HepG2 (cell line): Measurements from ENCODE around the gene TFPI. TPM values are rescaled to one million over a fixed set of nuclear protein-coding genes. Genes with fewer than 3 reads are reported as not detected.
A peak's percentile ranks its signal among the peaks of the same experiment; 100 is the strongest.

ENCODE experiments used
- ATRX ChIP-seq: sonication (generic); formaldehyde crosslinking; IDR thresholded peaks from 2 replicates; pipeline ENCODE4 v1.4.0; 2020; ENCODE audit warnings: missing genetic modification reagents, borderline replicate concordance
- BHLHE40 ChIP-seq: IDR thresholded peaks from 2 replicates; pipeline ENCODE4 v1.6.1; 2011; ENCODE audit warnings: low read length, improper control_type of control experiment
- FOXO4 ChIP-seq: sonication (generic); formaldehyde crosslinking; conservative IDR thresholded peaks from 2 replicates; pipeline ENCODE4 v1.8.1; 2023; ENCODE audit warnings: missing genetic modification reagents
- NCOA1 ChIP-seq: sonication (generic); formaldehyde crosslinking; IDR thresholded peaks from 2 replicates; pipeline ENCODE4 v1.9.0; 2021; ENCODE audit warnings: missing genetic modification reagents
- NFE2L2 ChIP-seq: fragments of 150-350 bp; IDR thresholded peaks from 2 replicates; pipeline ENCODE4 v1.6.1; 2014; ENCODE audit warnings: low read length
- NFIB ChIP-seq: sonication (generic); formaldehyde crosslinking; IDR thresholded peaks from 2 replicates; pipeline ENCODE4 v1.9.0; 2021; ENCODE audit warnings: missing genetic modification reagents, mild to moderate bottlenecking, borderline replicate concordance
- PAXIP1 ChIP-seq: sonication (generic); formaldehyde crosslinking; conservative IDR thresholded peaks from 2 replicates; pipeline ENCODE4 v1.4.0; 2020; ENCODE audit warnings: mild to moderate bottlenecking, missing genetic modification reagents, moderate library complexity
- RAD21 ChIP-seq: fragments of 450-650 bp; formaldehyde crosslinking; IDR thresholded peaks from 2 replicates; pipeline ENCODE4 v1.5.0; 2020; ENCODE audit warnings: mild to moderate bottlenecking
- SOX5 ChIP-seq: IDR thresholded peaks from 2 replicates; pipeline ENCODE4 v1.6.1; 2016; ENCODE audit warnings: borderline replicate concordance
- ZBTB3 ChIP-seq: sonication (generic); formaldehyde crosslinking; IDR thresholded peaks from 2 replicates; pipeline ENCODE4 v1.4.0; 2020; ENCODE audit warnings: low read depth, mild to moderate bottlenecking, moderate library complexity, missing genetic modification reagents, borderline replicate concordance
- ZNF207 ChIP-seq: fragments of 450-650 bp; IDR thresholded peaks from 2 replicates; pipeline ENCODE4 v1.6.1; 2016; ENCODE audit warnings: antibody characterized with exemption, borderline replicate concordance
- ZNF331 ChIP-seq: sonication (generic); formaldehyde crosslinking; IDR thresholded peaks from 2 replicates; pipeline ENCODE4 v1.4.0; 2020; ENCODE audit warnings: missing genetic modification reagents
- ZNF687 ChIP-seq: sonication (generic); formaldehyde crosslinking; IDR thresholded peaks from 2 replicates; pipeline ENCODE4 v1.5.1; 2020; ENCODE audit warnings: mild to moderate bottlenecking, missing genetic modification reagents, moderate library complexity
- ZNF7 ChIP-seq: IDR thresholded peaks from 2 replicates; pipeline ENCODE4 v1.6.1; 2016; ENCODE audit warnings: missing biosample characterization, missing genetic modification reagents
- polyA plus RNA-seq, 8 experiments: library from polyadenylated mRNA; depleted of rRNA in 3 of 8; stranded (reverse) in 7 of 8; unstranded in 1 of 8; fragments of >200 nt; fragmentation: Illumina TruSeq in 4 of 8; extraction: Trizol in 4 of 8; gene quantifications; 2 replicates each; pipeline versions ENCODE4 v1.2.1 to v1.2.3, GENCODE V29; 2011 to 2016; ENCODE audit warnings: low read depth in 4 of 8, missing spikeins in 1 of 8, mixed read lengths in 1 of 8; ENCODE audit not compliant: insufficient read depth in 1 of 8
- total RNA-seq, 5 experiments: library from RNA; depleted of rRNA; stranded (reverse); fragments of >200 nt; fragmentation: Illumina TruSeq; extraction: Trizol; gene quantifications; 2 replicates each; pipeline ENCODE4 v1.2.3, GENCODE V29; 2016; ENCODE audit warnings: low read depth in 1 of 5
- TF ChIP-seq, protein P1 (sequence below): sonication (generic); formaldehyde crosslinking; IDR thresholded peaks from 2 replicates; pipeline ENCODE4 v1.4.0; 2020; ENCODE audit warnings: mild to moderate bottlenecking, missing genetic modification reagents, borderline replicate concordance
- TF ChIP-seq, protein P2 (sequence below): IDR thresholded peaks from 2 replicates; pipeline ENCODE4 v1.4.0; 2020; ENCODE audit warnings: mild to moderate bottlenecking, missing genetic modification reagents

TFPI gene
- total and polyA plus RNA-seq, 2 of the 13 experiments (the other 11 are each of a cell fraction or from before 2014, with no cell fraction given), result 301 to 436 TPM

- TF ChIP-seq NFE2L2 (peak; percentile 40; the same call in 1 of the 2 replicates), ZNF7 (CRISPR knock-in tag) (no peak), ZBTB3 (CRISPR knock-in tag) (no peak), ZNF331 (CRISPR knock-in tag) (no peak), SOX5 (CRISPR knock-in tag) (peak; percentile 49; the same call in 1 of the 2 replicates), ATRX (CRISPR knock-in tag) (no peak), RAD21 (CRISPR knock-in tag) (no peak), BHLHE40 (no peak), NFIB (CRISPR knock-in tag) (no peak), FOXO4 (CRISPR knock-in tag) (no peak), ZNF687 (no peak), NCOA1 (no peak), PAXIP1 (CRISPR knock-in tag) (peak; percentile 76), ZNF207 (no peak)
- TF ChIP-seq, protein P1, sequence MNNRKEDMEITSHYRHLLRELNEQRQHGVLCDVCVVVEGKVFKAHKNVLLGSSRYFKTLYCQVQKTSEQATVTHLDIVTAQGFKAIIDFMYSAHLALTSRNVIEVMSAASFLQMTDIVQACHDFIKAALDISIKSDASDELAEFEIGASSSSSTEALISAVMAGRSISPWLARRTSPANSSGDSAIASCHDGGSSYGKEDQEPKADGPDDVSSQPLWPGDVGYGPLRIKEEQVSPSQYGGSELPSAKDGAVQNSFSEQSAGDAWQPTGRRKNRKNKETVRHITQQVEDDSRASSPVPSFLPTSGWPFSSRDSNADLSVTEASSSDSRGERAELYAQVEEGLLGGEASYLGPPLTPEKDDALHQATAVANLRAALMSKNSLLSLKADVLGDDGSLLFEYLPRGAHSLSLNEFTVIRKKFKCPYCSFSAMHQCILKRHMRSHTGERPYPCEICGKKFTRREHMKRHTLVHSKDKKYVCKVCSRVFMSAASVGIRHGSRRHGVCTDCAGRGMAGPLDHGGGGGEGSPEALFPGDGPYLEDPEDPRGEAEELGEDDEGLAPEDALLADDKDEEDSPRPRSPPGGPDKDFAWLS (CRISPR knock-in tag), result no peak
- TF ChIP-seq, protein P2, sequence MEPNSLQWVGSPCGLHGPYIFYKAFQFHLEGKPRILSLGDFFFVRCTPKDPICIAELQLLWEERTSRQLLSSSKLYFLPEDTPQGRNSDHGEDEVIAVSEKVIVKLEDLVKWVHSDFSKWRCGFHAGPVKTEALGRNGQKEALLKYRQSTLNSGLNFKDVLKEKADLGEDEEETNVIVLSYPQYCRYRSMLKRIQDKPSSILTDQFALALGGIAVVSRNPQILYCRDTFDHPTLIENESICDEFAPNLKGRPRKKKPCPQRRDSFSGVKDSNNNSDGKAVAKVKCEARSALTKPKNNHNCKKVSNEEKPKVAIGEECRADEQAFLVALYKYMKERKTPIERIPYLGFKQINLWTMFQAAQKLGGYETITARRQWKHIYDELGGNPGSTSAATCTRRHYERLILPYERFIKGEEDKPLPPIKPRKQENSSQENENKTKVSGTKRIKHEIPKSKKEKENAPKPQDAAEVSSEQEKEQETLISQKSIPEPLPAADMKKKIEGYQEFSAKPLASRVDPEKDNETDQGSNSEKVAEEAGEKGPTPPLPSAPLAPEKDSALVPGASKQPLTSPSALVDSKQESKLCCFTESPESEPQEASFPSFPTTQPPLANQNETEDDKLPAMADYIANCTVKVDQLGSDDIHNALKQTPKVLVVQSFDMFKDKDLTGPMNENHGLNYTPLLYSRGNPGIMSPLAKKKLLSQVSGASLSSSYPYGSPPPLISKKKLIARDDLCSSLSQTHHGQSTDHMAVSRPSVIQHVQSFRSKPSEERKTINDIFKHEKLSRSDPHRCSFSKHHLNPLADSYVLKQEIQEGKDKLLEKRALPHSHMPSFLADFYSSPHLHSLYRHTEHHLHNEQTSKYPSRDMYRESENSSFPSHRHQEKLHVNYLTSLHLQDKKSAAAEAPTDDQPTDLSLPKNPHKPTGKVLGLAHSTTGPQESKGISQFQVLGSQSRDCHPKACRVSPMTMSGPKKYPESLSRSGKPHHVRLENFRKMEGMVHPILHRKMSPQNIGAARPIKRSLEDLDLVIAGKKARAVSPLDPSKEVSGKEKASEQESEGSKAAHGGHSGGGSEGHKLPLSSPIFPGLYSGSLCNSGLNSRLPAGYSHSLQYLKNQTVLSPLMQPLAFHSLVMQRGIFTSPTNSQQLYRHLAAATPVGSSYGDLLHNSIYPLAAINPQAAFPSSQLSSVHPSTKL, result peak; percentile 82
These were observed 122.3 kb downstream of the TFPI start (continued) for GRCh38 chr2:187431911-187432310.
